SK-N-SH (cell line): Measurements from ENCODE around the gene EBF4.

Experiments
- EP300 ChIP-seq, 2 experiments: IDR thresholded peaks; 2 replicates each; pipeline versions ENCODE4 v1.4.0 to v1.6.1; 2012; ENCODE audit warnings: borderline replicate concordance in 1 of 2, low read depth in 1 of 2, low read length in 1 of 2
- EZH2phosphoT487 ChIP-seq: fragments of 200-600 bp; sonication (generic); IDR thresholded peaks from 2 replicates; pipeline ENCODE4 v1.6.1; 2017; ENCODE audit warnings: low read depth, mixed run types, mild to moderate bottlenecking, antibody characterized with exemption, moderate library complexity, borderline replicate concordance
- POLR2AphosphoS5 ChIP-seq: IDR thresholded peaks from 2 replicates; pipeline ENCODE4 v1.6.1; 2012; ENCODE audit warnings: low read depth, low read length
- SMC3 ChIP-seq: IDR thresholded peaks from 2 replicates; pipeline ENCODE4 v1.6.1; 2012; ENCODE audit warnings: low read depth, low read length, improper control_type of control experiment
- TAF1 ChIP-seq: IDR thresholded peaks from 2 replicates; pipeline ENCODE4 v1.6.1; 2012; ENCODE audit warnings: low read depth, mild to moderate bottlenecking, low read length, moderate library complexity, borderline replicate concordance
- TF ChIP-seq, protein P1 (sequence below): IDR thresholded peaks from 2 replicates; pipeline ENCODE4 v1.6.1; 2012; ENCODE audit warnings: mild to moderate bottlenecking, low read depth, low read length, moderate library complexity
- TF ChIP-seq, protein P2 (sequence below): fragments of 200-600 bp; sonication (generic); IDR thresholded peaks from 2 replicates; pipeline ENCODE4 v1.6.1; 2017; ENCODE audit warnings: antibody characterized with exemption, mild to moderate bottlenecking, moderate library complexity
- TF ChIP-seq, protein P3 (sequence below): IDR thresholded peaks from 2 replicates; pipeline ENCODE4 v1.4.0; 2012; ENCODE audit warnings: low read depth, borderline replicate concordance

DNA sequence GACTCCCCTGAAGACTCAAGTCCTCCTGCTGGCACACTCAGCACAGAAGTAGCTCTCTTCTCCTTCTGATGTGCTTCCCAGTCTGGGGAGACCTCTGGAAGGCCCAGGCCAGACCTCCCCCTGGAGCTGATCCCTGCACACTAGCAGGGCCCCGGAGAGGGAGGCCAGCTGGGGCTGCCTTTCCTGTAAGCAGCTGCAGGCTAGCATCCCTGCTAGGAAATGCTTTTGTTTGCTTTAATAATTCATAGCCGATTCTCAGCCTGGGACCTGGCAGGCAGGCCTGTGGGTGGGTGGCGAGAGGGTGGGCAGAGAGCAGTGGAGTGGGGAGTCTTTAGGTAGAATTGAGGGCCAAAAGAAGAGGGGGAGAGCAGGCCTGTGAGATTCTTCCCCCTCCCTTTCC, 5.2 kb downstream of the EBF4 start:
- TF ChIP-seq, protein P1, sequence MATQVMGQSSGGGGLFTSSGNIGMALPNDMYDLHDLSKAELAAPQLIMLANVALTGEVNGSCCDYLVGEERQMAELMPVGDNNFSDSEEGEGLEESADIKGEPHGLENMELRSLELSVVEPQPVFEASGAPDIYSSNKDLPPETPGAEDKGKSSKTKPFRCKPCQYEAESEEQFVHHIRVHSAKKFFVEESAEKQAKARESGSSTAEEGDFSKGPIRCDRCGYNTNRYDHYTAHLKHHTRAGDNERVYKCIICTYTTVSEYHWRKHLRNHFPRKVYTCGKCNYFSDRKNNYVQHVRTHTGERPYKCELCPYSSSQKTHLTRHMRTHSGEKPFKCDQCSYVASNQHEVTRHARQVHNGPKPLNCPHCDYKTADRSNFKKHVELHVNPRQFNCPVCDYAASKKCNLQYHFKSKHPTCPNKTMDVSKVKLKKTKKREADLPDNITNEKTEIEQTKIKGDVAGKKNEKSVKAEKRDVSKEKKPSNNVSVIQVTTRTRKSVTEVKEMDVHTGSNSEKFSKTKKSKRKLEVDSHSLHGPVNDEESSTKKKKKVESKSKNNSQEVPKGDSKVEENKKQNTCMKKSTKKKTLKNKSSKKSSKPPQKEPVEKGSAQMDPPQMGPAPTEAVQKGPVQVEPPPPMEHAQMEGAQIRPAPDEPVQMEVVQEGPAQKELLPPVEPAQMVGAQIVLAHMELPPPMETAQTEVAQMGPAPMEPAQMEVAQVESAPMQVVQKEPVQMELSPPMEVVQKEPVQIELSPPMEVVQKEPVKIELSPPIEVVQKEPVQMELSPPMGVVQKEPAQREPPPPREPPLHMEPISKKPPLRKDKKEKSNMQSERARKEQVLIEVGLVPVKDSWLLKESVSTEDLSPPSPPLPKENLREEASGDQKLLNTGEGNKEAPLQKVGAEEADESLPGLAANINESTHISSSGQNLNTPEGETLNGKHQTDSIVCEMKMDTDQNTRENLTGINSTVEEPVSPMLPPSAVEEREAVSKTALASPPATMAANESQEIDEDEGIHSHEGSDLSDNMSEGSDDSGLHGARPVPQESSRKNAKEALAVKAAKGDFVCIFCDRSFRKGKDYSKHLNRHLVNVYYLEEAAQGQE, result no peak
- TF ChIP-seq POLR2AphosphoS5, result no peak
- TF ChIP-seq, protein P2, sequence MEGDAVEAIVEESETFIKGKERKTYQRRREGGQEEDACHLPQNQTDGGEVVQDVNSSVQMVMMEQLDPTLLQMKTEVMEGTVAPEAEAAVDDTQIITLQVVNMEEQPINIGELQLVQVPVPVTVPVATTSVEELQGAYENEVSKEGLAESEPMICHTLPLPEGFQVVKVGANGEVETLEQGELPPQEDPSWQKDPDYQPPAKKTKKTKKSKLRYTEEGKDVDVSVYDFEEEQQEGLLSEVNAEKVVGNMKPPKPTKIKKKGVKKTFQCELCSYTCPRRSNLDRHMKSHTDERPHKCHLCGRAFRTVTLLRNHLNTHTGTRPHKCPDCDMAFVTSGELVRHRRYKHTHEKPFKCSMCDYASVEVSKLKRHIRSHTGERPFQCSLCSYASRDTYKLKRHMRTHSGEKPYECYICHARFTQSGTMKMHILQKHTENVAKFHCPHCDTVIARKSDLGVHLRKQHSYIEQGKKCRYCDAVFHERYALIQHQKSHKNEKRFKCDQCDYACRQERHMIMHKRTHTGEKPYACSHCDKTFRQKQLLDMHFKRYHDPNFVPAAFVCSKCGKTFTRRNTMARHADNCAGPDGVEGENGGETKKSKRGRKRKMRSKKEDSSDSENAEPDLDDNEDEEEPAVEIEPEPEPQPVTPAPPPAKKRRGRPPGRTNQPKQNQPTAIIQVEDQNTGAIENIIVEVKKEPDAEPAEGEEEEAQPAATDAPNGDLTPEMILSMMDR, result no peak
- no peak for TF ChIP-seq EZH2phosphoT487
- no peak for TF ChIP-seq TAF1
- no peak for TF ChIP-seq SMC3
- TF ChIP-seq EP300 (IDR thresholded peaks at IDR 0.05; ENCODE audit: borderline replicate concordance in 1 of 2, low read depth in 1 of 2, low read length in 1 of 2), result no peak
- TF ChIP-seq, protein P3, sequence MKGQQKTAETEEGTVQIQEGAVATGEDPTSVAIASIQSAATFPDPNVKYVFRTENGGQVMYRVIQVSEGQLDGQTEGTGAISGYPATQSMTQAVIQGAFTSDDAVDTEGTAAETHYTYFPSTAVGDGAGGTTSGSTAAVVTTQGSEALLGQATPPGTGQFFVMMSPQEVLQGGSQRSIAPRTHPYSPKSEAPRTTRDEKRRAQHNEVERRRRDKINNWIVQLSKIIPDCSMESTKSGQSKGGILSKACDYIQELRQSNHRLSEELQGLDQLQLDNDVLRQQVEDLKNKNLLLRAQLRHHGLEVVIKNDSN, result no peak
